ENCODE data around the gene TAMM41. TPM values are rescaled to one million over a fixed set of nuclear protein-coding genes. Genes with fewer than 3 reads are reported as not detected.
A peak's percentile ranks its signal among the peaks of the same experiment; 100 is the strongest.
"Not testable (repeated sequence)": the region's sequence is repeated elsewhere in the genome, so short reads cannot be mapped to it uniquely, and the experiment has no call there.

Gene TAMM41
- polyA plus RNA-seq, 4 donors = 2.7 to 18.2 (median 10.3) TPM

DNA sequence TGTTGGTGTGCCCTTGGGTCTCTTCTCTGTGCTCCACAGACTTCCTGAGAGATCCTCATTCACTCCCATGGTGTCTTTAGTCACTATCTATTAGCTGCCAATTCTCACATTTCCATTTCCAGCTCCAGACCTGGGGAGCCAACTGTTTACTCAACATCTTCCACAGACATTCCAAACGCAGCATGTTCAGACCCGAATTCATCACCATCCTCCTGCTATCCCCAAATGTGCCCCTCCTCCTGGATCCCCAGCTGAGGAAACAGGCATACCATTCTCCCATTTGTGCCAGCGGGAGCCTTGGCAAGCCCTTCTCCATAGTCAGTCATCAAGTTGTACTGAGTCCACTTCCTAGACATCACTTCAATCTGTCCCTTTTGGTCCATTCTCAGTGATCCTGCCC, 67.1 kb downstream of the TAMM41 start:
- Histone ChIP-seq H3K4me1 (ENCODE audit: control insufficient read depth in 3 of 3, insufficient read depth in 2 of 3, low read depth in 1 of 3, low read length in 2 of 3) (no peaks in the 10 kb centered on the region), H3K27ac (ENCODE audit: low read depth in 1 of 3, low read length in 2 of 3) (no peak overlapping the region), H3K36me3 (ENCODE audit: control insufficient read depth in 3 of 3, insufficient read depth in 2 of 3, low read depth in 1 of 3, low read length in 3 of 3) (peaks cover 0 to 6% (median 0%) of the 10 kb centered on the region in 3 donors), H3K27me3 (ENCODE audit: control insufficient read depth in 3 of 3, insufficient read depth in 3 of 3, low read length in 3 of 3) (no peaks in the 10 kb centered on the region), H3K4me3 (ENCODE audit: low read depth in 1 of 3, low read length in 3 of 3) (no peak overlapping the region), H3K9me3 (ENCODE audit: control insufficient read depth in 2 of 2, insufficient read depth in 1 of 2, low read depth in 1 of 2, low read length in 1 of 2) (no peaks in the 10 kb centered on the region)
- DNase-seq (no peak), FAIRE-seq (no peak)
- 89 to 93% (median 90%) methylated on average over 3 of the region's 3 CpGs for WGBS, 3 donors

DNA sequence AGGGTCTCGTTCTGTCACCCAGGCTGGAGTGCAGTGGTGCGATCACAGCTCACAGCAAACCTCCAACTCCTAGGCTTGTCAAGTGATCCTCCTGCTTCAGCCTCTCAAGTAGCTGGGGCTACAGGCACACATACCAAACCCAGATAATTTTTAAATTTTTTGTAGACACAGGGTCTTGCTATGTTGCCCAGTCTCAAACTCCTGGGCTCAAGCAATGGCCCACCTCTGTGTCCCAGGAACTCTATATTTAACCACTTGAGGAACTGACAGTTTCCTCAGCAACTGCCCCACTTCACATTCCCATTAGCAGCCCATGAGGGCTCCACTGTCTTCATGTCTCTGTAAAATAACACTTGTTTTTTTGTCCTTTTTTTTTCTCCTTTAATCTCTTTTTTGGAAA, 68.4 kb downstream of the TAMM41 start:
- Histone ChIP-seq H3K4me1 (ENCODE audit: control insufficient read depth in 3 of 3, insufficient read depth in 2 of 3, low read depth in 1 of 3, low read length in 2 of 3) (no peaks in the 10 kb centered on the region), H3K4me3 (ENCODE audit: low read depth in 1 of 3, low read length in 3 of 3) (no peak overlapping the region), H3K9me3 (ENCODE audit: control insufficient read depth in 2 of 2, insufficient read depth in 1 of 2, low read depth in 1 of 2, low read length in 1 of 2) (no peaks in the 10 kb centered on the region), H3K36me3 (ENCODE audit: control insufficient read depth in 3 of 3, insufficient read depth in 2 of 3, low read depth in 1 of 3, low read length in 3 of 3) (peaks cover 0 to 6% (median 0%) of the 10 kb centered on the region in 3 donors), H3K27me3 (ENCODE audit: control insufficient read depth in 3 of 3, insufficient read depth in 3 of 3, low read length in 3 of 3) (no peaks in the 10 kb centered on the region), H3K27ac (ENCODE audit: low read depth in 1 of 3, low read length in 2 of 3) (no peak overlapping the region)
- FAIRE-seq (no peak), DNase-seq (no peak)
- 93 to 100% (median 94%) methylated on average over 2 of the region's 2 CpGs for WGBS, 3 donors

DNA sequence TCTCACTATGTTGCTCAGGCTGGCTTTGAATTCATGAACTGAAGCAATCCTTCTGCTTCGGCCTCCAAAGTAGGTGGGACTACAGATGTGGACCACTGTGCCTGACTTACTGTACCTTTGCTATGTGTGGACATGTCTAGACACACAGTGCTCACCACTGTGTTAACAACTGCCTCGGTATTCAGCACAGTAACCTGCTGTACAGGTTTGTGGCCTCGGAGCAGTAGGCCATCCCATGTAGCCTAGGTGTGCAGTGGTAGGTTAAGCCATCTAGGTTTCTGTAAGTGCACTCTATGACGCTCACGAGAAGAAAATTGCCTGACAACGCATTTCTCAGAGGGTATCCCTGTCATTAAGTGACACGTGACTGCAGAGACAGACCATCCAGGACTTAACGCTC, 70.3 kb downstream of the TAMM41 start:
- Histone ChIP-seq H3K36me3 (ENCODE audit: control insufficient read depth in 3 of 3, insufficient read depth in 2 of 3, low read depth in 1 of 3, low read length in 3 of 3) (peaks cover 0 to 6% (median 0%) of the 10 kb centered on the region in 3 donors), H3K27ac (ENCODE audit: low read depth in 1 of 3, low read length in 2 of 3) (no peak overlapping the region), H3K4me1 (ENCODE audit: control insufficient read depth in 3 of 3, insufficient read depth in 2 of 3, low read depth in 1 of 3, low read length in 2 of 3) (peaks cover 0 to under 1% (median 0%) of the 10 kb centered on the region in 3 donors), H3K9me3 (ENCODE audit: control insufficient read depth in 2 of 2, insufficient read depth in 1 of 2, low read depth in 1 of 2, low read length in 1 of 2) (no peaks in the 10 kb centered on the region), H3K27me3 (ENCODE audit: control insufficient read depth in 3 of 3, insufficient read depth in 3 of 3, low read length in 3 of 3) (no peaks in the 10 kb centered on the region), H3K4me3 (ENCODE audit: low read depth in 1 of 3, low read length in 3 of 3) (no peak overlapping the region)
- DNase-seq = no peak
- WGBS, 3 donors = 96% methylated on average over 8 of the region's 8 CpGs
- no peak for FAIRE-seq

DNA sequence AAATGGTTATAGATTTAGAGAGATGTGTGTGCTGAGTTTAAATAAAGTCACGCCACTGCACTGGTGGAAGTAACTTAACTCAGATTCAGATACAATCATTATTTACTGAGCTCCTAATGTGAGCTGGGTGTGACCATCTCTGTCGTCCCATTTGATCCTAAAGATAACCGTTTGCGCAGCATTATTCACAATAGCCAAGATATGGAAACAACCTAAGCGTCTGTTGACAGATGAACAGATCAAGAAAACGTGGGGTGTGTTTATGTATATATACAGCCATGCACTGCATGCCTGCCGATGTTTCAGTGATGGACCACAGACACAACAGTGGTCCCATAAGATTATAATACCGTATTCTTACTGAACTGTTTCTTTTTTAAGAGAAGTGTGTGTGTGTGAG, 71.2 kb downstream of the TAMM41 start:
- Histone ChIP-seq H3K27ac (ENCODE audit: low read depth in 1 of 3, low read length in 2 of 3) (no peak overlapping the region), H3K4me3 (ENCODE audit: low read depth in 1 of 3, low read length in 3 of 3) (no peak overlapping the region), H3K9me3 (ENCODE audit: control insufficient read depth in 2 of 2, insufficient read depth in 1 of 2, low read depth in 1 of 2, low read length in 1 of 2) (no peaks in the 10 kb centered on the region), H3K36me3 (ENCODE audit: control insufficient read depth in 3 of 3, insufficient read depth in 2 of 3, low read depth in 1 of 3, low read length in 3 of 3) (peaks cover 0 to 6% (median 0%) of the 10 kb centered on the region in 3 donors), H3K4me1 (ENCODE audit: control insufficient read depth in 3 of 3, insufficient read depth in 2 of 3, low read depth in 1 of 3, low read length in 2 of 3) (peaks cover 0 to 9% (median 0%) of the 10 kb centered on the region in 3 donors), H3K27me3 (ENCODE audit: control insufficient read depth in 3 of 3, insufficient read depth in 3 of 3, low read length in 3 of 3) (no peaks in the 10 kb centered on the region)
- DNase-seq = no peak
- no peak for FAIRE-seq
- 85 to 91% (median 90%) methylated on average over 8 of the region's 8 CpGs for WGBS, 3 donors

DNA sequence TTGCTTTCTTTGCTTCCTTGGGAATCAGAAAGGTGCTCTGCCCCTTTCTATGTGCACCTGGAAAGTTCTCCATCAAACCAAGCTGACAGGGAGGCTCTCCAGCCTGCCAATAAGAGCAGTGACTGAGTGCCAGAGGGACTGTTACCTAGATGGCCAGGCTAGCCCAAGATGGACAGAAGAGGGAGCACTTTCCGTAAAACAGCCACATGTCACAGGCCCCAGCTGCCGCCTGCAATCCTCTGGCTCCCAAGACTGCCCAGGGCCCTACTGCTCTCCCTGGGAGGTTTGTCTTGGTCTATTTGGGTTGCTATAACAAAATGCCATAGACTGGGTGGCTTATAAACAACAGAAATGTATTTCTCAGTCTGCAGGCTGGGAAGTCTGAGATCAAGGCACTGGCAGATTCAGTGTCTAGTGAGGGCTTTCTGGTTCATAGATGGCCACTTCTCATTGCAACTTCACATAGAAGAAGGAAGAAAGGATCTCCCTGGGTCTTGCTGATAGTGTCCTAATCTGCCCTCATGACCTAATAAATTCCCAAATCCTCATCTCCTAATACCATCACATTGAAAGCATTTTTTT, 72.3 kb downstream of the TAMM41 start:
- Histone ChIP-seq H3K9me3 (ENCODE audit: control insufficient read depth in 2 of 2, insufficient read depth in 1 of 2, low read depth in 1 of 2, low read length in 1 of 2) (no peaks in the 10 kb centered on the region), H3K27ac (ENCODE audit: low read depth in 1 of 3, low read length in 2 of 3) (no peak overlapping the region), H3K27me3 (ENCODE audit: control insufficient read depth in 3 of 3, insufficient read depth in 3 of 3, low read length in 3 of 3) (no peaks in the 10 kb centered on the region), H3K36me3 (ENCODE audit: control insufficient read depth in 3 of 3, insufficient read depth in 2 of 3, low read depth in 1 of 3, low read length in 3 of 3) (peaks cover 0 to 6% (median 0%) of the 10 kb centered on the region in 3 donors), H3K4me3 (ENCODE audit: low read depth in 1 of 3, low read length in 3 of 3) (no peak overlapping the region), H3K4me1 (ENCODE audit: control insufficient read depth in 3 of 3, insufficient read depth in 2 of 3, low read depth in 1 of 3, low read length in 2 of 3) (peaks cover 0 to 13% (median 0%) of the 10 kb centered on the region in 3 donors)
- DNase-seq = peak; percentile 63 to 67
- 12 to 40% (median 31%) methylated on average over 2 of the region's 2 CpGs for WGBS, 3 donors
- FAIRE-seq = no peak

DNA sequence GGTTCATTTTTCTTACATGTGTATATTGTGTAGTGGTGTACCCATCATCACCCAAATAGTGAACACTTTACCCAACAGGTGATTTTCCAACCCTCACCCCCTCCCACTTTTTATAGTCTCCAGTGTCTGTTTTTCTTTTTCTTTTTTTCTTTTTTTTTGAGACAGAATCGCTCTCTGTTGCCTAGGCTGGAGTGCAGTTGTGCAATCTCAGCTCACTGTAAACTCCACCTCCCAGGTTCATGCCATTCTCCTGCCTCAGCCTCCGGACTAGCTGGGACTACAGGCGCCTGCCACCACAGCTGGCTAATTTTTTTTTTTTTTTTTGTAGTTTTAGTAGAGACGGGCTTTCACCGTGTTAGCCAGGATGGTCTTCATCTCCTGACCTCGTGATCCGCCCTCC, 74.8 kb downstream of the TAMM41 start:
- H3K27me3 ChIP-seq (ENCODE audit: control insufficient read depth in 3 of 3, insufficient read depth in 3 of 3, low read length in 3 of 3); H3K27ac ChIP-seq (ENCODE audit: low read depth in 1 of 3, low read length in 2 of 3); FAIRE-seq; H3K9me3 ChIP-seq (ENCODE audit: control insufficient read depth in 2 of 2, insufficient read depth in 1 of 2, low read depth in 1 of 2, low read length in 1 of 2); H3K4me3 ChIP-seq (ENCODE audit: low read depth in 1 of 3, low read length in 3 of 3); H3K36me3 ChIP-seq (ENCODE audit: control insufficient read depth in 3 of 3, insufficient read depth in 2 of 3, low read depth in 1 of 3, low read length in 3 of 3); DNase-seq: not testable (repeated sequence)
- 86 to 92% (median 89%) methylated on average over 7 of the region's 7 CpGs for WGBS, 3 donors
- H3K4me1 ChIP-seq (ENCODE audit: control insufficient read depth in 3 of 3, insufficient read depth in 2 of 3, low read depth in 1 of 3, low read length in 2 of 3) = peaks cover 0 to 13% (median 0%) of the 10 kb centered on the region in 3 donors

DNA sequence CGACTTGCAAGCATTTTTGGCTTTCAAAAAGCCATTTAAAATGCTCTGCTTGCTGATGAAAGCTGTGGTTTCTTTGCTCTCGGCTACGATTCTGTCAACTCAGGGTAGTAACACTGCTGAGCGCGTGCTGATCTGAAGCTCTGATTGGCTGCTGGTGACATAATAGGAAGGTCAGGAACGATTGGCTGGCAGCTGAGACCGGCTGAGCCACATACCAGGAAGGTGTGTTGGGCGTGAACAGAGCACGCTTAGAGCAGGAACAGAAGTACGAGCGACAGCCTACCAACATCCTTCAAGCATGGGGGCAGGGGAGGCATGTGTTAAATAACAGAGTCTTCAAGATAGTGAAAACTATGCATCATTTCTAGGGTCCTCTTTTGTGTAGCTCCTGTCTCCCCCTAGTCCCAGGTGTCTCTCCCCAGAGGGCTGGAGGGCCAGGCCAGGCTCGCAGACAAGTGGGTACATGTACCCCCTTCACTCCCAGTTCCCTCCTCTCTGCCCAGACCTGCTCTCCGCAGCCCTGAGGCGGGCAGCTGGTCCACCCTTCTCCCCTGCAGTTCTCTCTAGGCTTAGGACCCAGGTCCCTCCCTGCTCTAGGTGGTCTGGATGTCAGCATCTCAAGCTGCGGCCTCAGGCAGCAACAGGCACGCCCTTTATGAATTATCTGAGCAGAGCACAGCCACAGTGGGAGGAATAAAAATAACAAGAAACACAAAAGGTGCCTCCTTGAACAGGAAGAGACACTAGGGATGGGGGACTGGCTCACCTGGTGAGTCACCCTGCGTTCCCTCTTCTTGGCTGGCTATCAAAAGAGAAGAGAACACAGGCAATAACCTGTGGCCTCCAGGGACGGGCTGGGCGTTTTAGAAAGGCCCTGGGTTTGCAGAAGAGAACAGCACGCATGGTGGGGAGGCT, 76.0 kb downstream of the TAMM41 start:
- peak overlapping the region in 2 of 3 donors; percentile 73 to 91 for H3K27ac ChIP-seq (ENCODE audit: low read depth in 1 of 3, low read length in 2 of 3)

DNA sequence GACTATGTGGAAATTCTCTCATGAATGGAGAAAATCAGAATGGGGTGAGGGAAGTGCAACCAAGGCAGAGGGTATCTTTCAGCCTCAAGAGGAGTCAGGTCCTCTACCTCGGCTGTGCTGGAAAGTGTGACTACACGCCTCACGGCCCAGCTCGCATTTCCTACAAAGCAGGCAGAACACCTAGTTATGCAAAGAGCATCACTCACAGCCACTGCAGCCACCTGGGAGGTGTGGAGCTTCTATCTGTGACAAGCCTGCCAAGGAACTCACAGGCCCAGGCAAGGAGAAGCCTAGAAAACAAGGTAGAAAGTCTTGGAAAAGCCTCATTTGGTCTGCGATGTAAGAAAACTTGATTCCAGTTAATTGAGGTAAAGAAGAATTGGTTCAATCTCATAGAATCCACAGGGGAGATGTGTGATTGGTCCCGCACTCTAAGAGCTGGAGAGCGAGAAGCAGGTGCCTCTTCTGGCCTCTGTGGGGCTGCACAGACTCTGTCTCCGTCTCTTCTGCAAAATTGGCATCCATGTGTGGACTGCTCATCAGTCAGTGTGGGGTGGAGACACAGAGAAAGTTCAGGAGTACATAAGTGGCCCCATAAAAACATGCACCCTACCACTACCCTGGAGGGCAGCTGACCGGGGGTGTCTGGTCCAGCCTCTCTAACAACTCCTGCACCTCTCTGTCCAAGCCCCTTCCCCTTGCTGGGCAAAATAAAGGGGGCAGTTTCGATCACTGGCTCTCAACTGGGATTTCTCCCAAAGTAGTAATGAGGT, 76.8 kb downstream of the TAMM41 start:
- peaks cover 0 to 13% (median 0%) of the 10 kb centered on the region in 3 donors for H3K4me1 ChIP-seq (ENCODE audit: control insufficient read depth in 3 of 3, insufficient read depth in 2 of 3, low read depth in 1 of 3, low read length in 2 of 3)
- H3K36me3 ChIP-seq (ENCODE audit: control insufficient read depth in 3 of 3, insufficient read depth in 2 of 3, low read depth in 1 of 3, low read length in 3 of 3) = no peaks in the 10 kb centered on the region
- DNase-seq = peak in 1 of 2 donors; percentile 5
- WGBS, 3 donors = 74 to 78% (median 76%) methylated on average over 10 of the region's 10 CpGs
- no peak for FAIRE-seq
- H3K27me3 ChIP-seq (ENCODE audit: control insufficient read depth in 3 of 3, insufficient read depth in 3 of 3, low read length in 3 of 3) = no peaks in the 10 kb centered on the region
- no peaks in the 10 kb centered on the region for H3K9me3 ChIP-seq (ENCODE audit: control insufficient read depth in 2 of 2, insufficient read depth in 1 of 2, low read depth in 1 of 2, low read length in 1 of 2)
- peak overlapping the region in 2 of 3 donors; percentile 27 to 73 for H3K27ac ChIP-seq (ENCODE audit: low read depth in 1 of 3, low read length in 2 of 3)
- peak overlapping the region in 1 of 3 donors; percentile 14 for H3K4me3 ChIP-seq (ENCODE audit: low read depth in 1 of 3, low read length in 3 of 3)

More for the DNA sequence above, 76.0 kb downstream of the TAMM41 start:
- H3K36me3 ChIP-seq (ENCODE audit: control insufficient read depth in 3 of 3, insufficient read depth in 2 of 3, low read depth in 1 of 3, low read length in 3 of 3) = no peaks in the 10 kb centered on the region
- H3K4me1 ChIP-seq (ENCODE audit: control insufficient read depth in 3 of 3, insufficient read depth in 2 of 3, low read depth in 1 of 3, low read length in 2 of 3) = peaks cover 0 to 13% (median 0%) of the 10 kb centered on the region in 3 donors
- peak overlapping the region in 1 of 3 donors; percentile 14 for H3K4me3 ChIP-seq (ENCODE audit: low read depth in 1 of 3, low read length in 3 of 3)
- H3K27me3 ChIP-seq (ENCODE audit: control insufficient read depth in 3 of 3, insufficient read depth in 3 of 3, low read length in 3 of 3) = no peaks in the 10 kb centered on the region
- DNase-seq (peak; percentile 94 to 96), FAIRE-seq (no peak)
- WGBS, 3 donors = 17 to 26% (median 24%) methylated on average over 20 of the region's 20 CpGs
- no peaks in the 10 kb centered on the region for H3K9me3 ChIP-seq (ENCODE audit: control insufficient read depth in 2 of 2, insufficient read depth in 1 of 2, low read depth in 1 of 2, low read length in 1 of 2)

Measured in small intestine (tissue), 7 donors.